ENCODE measurements around the gene TOX2. TPM values are rescaled to one million over a fixed set of nuclear protein-coding genes. Genes with fewer than 3 reads are reported as not detected.
A peak's percentile ranks its signal among the peaks of the same experiment; 100 is the strongest.

TOX2 gene
- total and polyA plus RNA-seq, 2 of the 8 experiments (the other 6 are each of a cell fraction or from before 2014, with no cell fraction given): 1.8 to 3.4 TPM

DNA sequence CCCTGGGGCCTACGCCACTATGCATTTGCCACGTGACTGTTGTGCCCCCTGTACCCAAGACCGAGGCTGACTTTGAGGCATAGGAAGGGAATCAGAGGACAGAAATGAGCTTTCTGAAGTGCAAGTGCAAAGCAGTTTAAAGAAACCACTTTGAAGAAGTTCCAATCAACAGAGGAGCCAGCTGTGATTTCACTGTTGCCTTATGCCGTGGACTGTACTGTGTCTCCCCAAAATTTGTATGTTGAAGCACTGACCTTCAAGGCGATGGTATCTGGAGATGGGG lies 161.2 kb downstream of the TOX2 start:
- H2AK5ac ChIP-seq (ENCODE audit: low read depth, low read length): no peak overlapping the region
- no peak overlapping the region for H3K23ac ChIP-seq (ENCODE audit: insufficient read length)
- H3K9ac ChIP-seq (replicated peaks in 1 of 4; ENCODE audit: extremely low read depth in 1 of 4, low read depth in 3 of 4, low read length in 3 of 4): no peak overlapping the region
- H2BK12ac ChIP-seq (ENCODE audit: low read depth, low read length): no peak overlapping the region
- H3K4me1 ChIP-seq (replicated peaks in 1 of 4; ENCODE audit: control insufficient read depth in 3 of 4, insufficient read depth in 4 of 4, low read length in 3 of 4): peaks cover 0 to 3% (median 0%) of the 10 kb centered on the region in 4 experiments; a peak in 2 of 7 replicates
- H3K4me3 ChIP-seq (ENCODE audit: extremely low read depth in 1 of 4, insufficient read depth in 2 of 4, low read depth in 3 of 4, low read length in 4 of 4): no peak overlapping the region
- FAIRE-seq (no peak), DNase-seq (ENCODE audit: low read depth in 1 of 2, low spot score in 2 of 2) (peak in 1 of 2 experiments; percentile 30)
- WGBS, 2 experiments (ENCODE audit: extremely low coverage in 1 of 2, insufficient coverage in 1 of 2, insufficient read length in 1 of 2, insufficient replicate concordance in 2 of 2, low coverage in 1 of 2, low lambda C conversion rate in 2 of 2, missing lambda C conversion rate in 1 of 2): 91% methylated on average over 5 of the region's 5 CpGs; no CpG with 5 or more reads in 1 of the 2 experiments
- H3K79me1 ChIP-seq (ENCODE audit: low read depth, low read length): no peaks in the 10 kb centered on the region
- no peaks in the 10 kb centered on the region for H3K36me3 ChIP-seq (ENCODE audit: control insufficient read depth in 2 of 4, insufficient read depth in 4 of 4, low read length in 3 of 4)
- no peaks in the 10 kb centered on the region for H3K79me2 ChIP-seq (ENCODE audit: control insufficient read depth in 1 of 2, insufficient read depth in 2 of 2, low read length in 2 of 2)
- H3K9me3 ChIP-seq (ENCODE audit: insufficient read depth in 2 of 2, low read depth in 1 of 2, low read length in 1 of 2): no peaks in the 10 kb centered on the region
- H2BK120ac ChIP-seq (replicated peaks; ENCODE audit: low read depth, low read length): no peak overlapping the region
- CTCF ChIA-PET (ENCODE audit: partially characterized antibody): interaction anchor here (1.1 to 1.6 kb wide), 2 partner anchors 11 to 16 kb away, joined by 3 to 4 read pairs; no protein-coding TSS in a partner anchor
- no peak overlapping the region for H2BK20ac ChIP-seq (ENCODE audit: low read length)
- H2BK5ac ChIP-seq (ENCODE audit: low read depth, low read length): no peak overlapping the region
- H4K20me1 ChIP-seq (replicated peaks in 1 of 2; ENCODE audit: control insufficient read depth in 1 of 2, insufficient read depth in 2 of 2, low read length in 2 of 2): no peaks in the 10 kb centered on the region
- POLR2A ChIA-PET (ENCODE audit: partially characterized antibody): no interaction called here
- H3K18ac ChIP-seq (ENCODE audit: extremely low read depth, low read length): no peak overlapping the region
- H2BK15ac ChIP-seq (ENCODE audit: low read length): no peak overlapping the region
- H4K8ac ChIP-seq (ENCODE audit: extremely low read depth, insufficient read depth, low read length): no peak overlapping the region
- no peak overlapping the region for H4K5ac ChIP-seq (ENCODE audit: insufficient read length, low read depth, low read length)
- H4K91ac ChIP-seq (replicated peaks; ENCODE audit: insufficient read length, low read length): no peak overlapping the region
- no peak overlapping the region for H3K4me2 ChIP-seq (ENCODE audit: insufficient read depth in 1 of 2, low read depth in 2 of 2, low read length in 2 of 2)
- no peak overlapping the region for H3K4ac ChIP-seq (replicated peaks; ENCODE audit: insufficient read length, low read depth, low read length)
- H3K56ac ChIP-seq (replicated peaks; ENCODE audit: insufficient read length, low read depth, low read length): no peak overlapping the region
- H3K14ac ChIP-seq (ENCODE audit: insufficient read length): no peak overlapping the region
- no peak overlapping the region for H3K27ac ChIP-seq (ENCODE audit: low read depth, low read length)
- no peaks in the 10 kb centered on the region for H3K23me2 ChIP-seq (ENCODE audit: low read depth, low read length)
- H3K27me3 ChIP-seq (replicated peaks in 1 of 4; ENCODE audit: control insufficient read depth in 3 of 4, extremely low read depth in 1 of 4, insufficient read depth in 3 of 4, low read length in 3 of 4): no peaks in the 10 kb centered on the region
- H2AFZ ChIP-seq (ENCODE audit: low read length): no peak overlapping the region
- TF ChIP-seq CTBP2 (IDR thresholded peaks at IDR 0.05; ENCODE audit: borderline replicate concordance, insufficient read depth, insufficient read length, low read length) (no peak), BCL11A (IDR thresholded peaks at IDR 0.05; ENCODE audit: low read depth in 2 of 2, low read length in 2 of 2) (no peak), SP4 (IDR thresholded peaks at IDR 0.05; ENCODE audit: low read length) (no peak), SP2 (IDR thresholded peaks at IDR 0.05; ENCODE audit: low read length) (no peak), ZNF274 (IDR thresholded peaks at IDR 0.05; ENCODE audit: borderline replicate concordance, extremely low read depth, low read length) (no peak), RBBP5 (IDR thresholded peaks at IDR 0.05; ENCODE audit: borderline replicate concordance, low read depth, low read length) (no peak), KDM4A (IDR thresholded peaks at IDR 0.05; ENCODE audit: low read depth, low read length, severe bottlenecking) (no peak), USF2 (IDR thresholded peaks at IDR 0.05; ENCODE audit: low read length) (no peak), EP300 (IDR thresholded peaks at IDR 0.05; ENCODE audit: borderline replicate concordance in 1 of 2, low read depth in 2 of 2, low read length in 2 of 2) (no peak), CHD1 (IDR thresholded peaks at IDR 0.05; ENCODE audit: low read depth, low read length) (no peak), CHD2 (IDR thresholded peaks at IDR 0.05; ENCODE audit: low read length) (no peak), E2F6 (IDR thresholded peaks at IDR 0.05) (no peak), SAP30 (IDR thresholded peaks at IDR 0.05; ENCODE audit: insufficient read depth, insufficient replicate concordance, low read length) (no peak)

Measured in H1 (cell line).